Fibroblast of skin of left quadriceps (primary cell): Measurements from ENCODE around the gene IKBKE.

Source experiments
- DNase-seq, 2 experiments: peaks; one replicate each; pipeline ENCODE4 v3.0.0-alpha.2; 2013; ENCODE audit warnings: low read depth in 2 of 2

The IKBKE gene

DNA sequence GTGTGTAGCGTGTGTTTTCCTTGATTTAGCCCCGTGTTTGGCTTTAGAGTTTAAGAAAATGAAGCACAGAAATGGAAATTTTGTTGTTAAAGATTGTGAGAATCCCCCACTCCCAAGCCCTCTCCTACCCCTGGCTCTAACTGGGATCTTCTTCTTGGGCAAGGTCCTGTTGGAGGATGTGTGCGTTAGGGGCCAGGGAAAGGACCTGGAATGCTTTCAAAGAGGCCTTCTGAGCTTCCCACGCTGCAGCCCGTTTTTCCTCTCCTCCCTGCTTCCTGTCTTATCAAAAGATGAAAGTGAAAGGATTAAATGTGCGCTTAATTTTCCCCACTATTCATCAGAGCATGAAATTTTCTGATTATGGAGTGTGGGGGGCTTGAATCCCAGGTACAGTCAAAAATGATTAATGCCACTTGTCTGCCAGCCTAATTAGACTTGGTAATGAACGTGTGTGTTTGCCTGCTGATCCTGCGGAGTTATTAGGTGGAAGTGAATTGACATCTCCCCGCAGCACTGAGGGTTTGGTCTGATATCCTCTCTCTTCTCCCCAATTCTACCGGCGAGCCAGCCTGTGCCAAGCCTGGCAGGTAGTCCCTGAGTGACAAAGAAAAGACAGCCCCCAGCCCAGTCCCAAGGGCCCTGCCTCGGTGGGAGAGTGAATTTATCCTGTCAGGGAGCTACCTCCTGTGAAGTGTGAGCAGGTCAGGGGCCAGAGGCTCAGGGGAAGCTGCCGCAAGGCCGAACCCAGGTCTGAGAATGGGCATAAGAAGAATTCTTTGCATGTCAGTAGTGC is 42.0 kb downstream of the IKBKE start:
- DNase-seq = no peak

DNA sequence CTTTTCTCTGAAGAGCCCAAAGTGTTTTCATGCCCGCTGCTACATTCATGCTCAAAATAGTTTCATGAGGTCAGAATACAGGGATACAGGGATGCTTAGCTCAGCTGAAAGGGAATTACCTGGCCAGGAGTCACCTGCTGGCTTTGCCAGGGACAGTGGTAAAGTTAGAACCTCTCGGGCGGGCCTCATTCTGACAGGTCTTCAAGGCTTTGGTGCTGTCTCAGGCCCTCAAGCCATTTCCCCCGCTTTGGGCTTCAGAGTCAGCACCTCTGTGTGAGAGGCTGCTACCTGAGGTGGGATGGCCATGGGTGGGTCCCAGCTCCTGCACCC is 42.5 kb downstream of the IKBKE start:
- no peak for DNase-seq

GRCh38 chr1:206513312-206514111 is 43.2 kb downstream of the IKBKE start:
- peak; percentile 80 to 83 for DNase-seq

- no peak for DNase-seq
Observed at GRCh38 chr1:206514813-206515387, 44.6 kb downstream of the IKBKE start.

GRCh38 chr1:206516728-206516990 is 46.4 kb downstream of the IKBKE start:
- DNase-seq = no peak

- DNase-seq = no peak
Observed at GRCh38 chr1:206517784-206518183, 47.5 kb downstream of the IKBKE start.

DNA sequence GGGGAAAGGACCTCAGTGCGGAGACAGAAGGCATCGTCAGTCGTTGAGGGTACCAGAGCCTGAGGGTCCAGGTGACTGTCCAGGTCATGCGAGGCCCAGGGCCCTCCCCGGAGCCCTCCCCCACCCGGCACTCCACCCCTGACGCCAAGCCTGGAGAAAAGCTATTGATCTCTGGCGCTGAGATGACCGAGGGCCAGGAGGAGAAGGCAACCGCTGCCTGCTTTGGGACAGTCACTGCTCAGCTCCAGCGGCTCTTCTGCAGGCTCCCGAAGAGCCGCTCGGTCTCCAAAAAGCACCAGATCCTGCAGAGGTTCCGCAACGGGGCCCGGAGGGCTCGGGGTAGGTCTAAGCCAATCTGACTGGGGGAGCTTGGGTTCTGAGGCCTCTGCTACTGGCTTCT is 47.9 kb downstream of the IKBKE start:
- no peak for DNase-seq

- no peak for DNase-seq
Observed at GRCh38 chr1:206518743-206519142, 48.5 kb downstream of the IKBKE start.

- DNase-seq = no peak
Observed at GRCh38 chr1:206521127-206521526, 50.9 kb downstream of the IKBKE start.

DNA sequence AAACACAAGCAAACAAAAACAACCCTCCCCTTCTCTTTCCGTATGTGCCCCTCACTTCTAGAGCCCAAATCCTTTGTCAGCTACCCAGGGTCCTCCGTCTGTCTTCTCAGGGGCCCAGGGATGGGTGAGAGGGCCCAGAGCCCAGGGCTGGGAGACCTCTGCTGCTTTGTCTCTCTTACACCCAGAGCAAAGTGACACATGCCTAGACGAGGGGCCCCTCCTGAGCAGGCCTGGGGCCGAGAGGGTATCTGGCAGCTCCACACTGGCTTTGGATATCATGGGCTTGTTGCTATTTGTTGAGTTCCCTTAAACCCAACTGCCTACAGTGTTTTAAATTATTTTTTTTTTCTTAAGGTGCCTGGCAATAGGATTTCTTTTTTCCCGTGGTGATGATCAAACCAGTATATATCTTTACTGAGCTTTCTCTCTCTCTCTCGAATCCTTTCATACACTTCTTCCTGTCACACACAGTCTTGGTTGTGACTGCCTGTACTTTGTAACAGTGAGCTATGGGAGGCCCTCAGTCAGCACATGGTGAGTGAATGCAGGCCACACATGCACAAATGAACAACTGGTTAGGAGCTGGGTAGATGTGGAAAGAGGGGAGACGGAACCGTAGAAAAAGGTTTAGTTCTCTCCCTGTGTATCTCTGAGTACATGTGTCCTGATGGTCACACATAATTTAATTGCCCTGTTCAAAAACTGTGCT is 51.6 kb downstream of the IKBKE start:
- DNase-seq = no peak

- no peak for DNase-seq
Observed at GRCh38 chr1:206524739-206525364, 54.6 kb downstream of the IKBKE start.

DNA sequence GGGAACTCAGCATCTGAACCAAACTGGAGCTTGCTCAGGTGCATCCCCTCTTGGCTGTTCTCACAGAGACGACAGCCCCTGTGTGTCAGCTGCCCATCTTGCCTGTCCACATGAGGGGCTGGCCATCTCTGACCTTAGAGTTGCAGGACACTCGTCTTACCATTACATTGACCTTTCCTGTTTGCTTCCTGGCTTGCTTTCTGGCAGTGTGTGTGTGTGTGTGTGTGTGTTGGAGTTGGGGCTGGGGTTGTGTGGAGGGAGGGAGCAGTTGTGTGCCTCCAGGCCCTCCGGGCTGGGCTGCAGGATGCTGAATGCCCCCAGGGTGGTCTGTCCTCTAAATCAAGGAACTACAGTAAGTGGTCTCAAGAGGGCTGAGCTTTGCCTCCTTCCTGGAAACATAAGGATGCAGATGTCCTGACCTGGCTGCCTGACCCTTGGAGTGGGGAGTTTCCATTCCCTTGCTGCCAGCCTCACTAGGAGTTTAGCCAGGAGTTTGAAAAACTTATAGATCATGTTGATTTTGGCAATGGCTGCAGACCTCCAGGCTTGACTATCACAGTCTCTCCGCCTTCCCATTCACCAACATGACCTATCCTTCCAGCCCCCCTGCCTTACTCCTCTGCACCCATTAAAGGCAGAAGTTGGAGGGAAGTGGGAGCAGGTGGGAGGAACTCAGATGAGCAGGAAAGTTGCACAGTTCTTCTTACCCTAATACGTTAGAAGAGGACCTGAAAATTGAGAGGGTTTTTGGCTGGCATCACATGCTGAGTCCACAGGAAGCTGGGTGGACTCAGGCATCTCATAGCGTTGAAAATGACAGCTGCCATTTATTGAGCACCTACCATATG is 56.0 kb downstream of the IKBKE start:
- no peak for DNase-seq

DNA sequence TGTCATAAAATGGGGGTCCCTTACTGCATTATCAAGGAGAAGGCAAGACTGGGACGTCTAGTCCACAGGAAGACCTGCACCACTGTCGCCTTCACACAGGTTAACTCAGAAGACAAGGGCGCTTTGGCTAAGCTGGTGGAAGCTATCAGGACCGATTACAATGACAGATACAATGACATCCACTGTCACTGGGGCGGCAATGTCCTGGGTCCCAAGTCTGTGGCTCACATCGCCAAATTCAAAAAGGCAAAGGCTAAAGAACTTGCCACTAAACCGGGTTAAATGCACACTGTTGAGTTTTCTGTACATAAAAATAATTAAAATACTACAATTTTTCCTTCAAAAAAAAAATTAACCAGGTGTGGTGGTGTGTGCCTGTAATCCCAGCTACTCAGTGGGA is 59.1 kb downstream of the IKBKE start:
- no peak for DNase-seq

GRCh38 chr1:206532368-206532767 is 62.1 kb downstream of the IKBKE start:
- no peak for DNase-seq

GRCh38 chr1:206534552-206534951 is 64.3 kb downstream of the IKBKE start:
- DNase-seq = no peak

GRCh38 chr1:206535853-206536188 is 65.5 kb downstream of the IKBKE start:
- no peak for DNase-seq

GRCh38 chr1:206537141-206537540 is 66.9 kb downstream of the IKBKE start:
- no peak for DNase-seq

GRCh38 chr1:206538086-206538770 is 68.0 kb downstream of the IKBKE start:
- DNase-seq = no peak

- no peak for DNase-seq
Observed at GRCh38 chr1:206538901-206539640, 68.8 kb downstream of the IKBKE start.
